WERI-Rb-1 (cell line): ENCODE results near the gene PTPRN2.
"Not testable (repeated sequence)": the region's sequence is repeated elsewhere in the genome, so short reads cannot be mapped to it uniquely, and the experiment has no call there.

Source experiments
- DNase-seq: peaks from one replicate; pipeline ENCODE4 v3.0.0-alpha.2; 2020
- H3K27ac ChIP-seq: fragments of 250-450 bp; sonication (Bioruptor Pico); 2 replicates; pipeline ENCODE4 v1.5.1; 2020; ENCODE audit warnings: mild to moderate bottlenecking, moderate library complexity
- H3K27me3 ChIP-seq: fragments of 250-450 bp; sonication (Bioruptor Pico); 2 replicates; pipeline ENCODE4 v1.5.1; 2021; ENCODE audit warnings: mild to moderate bottlenecking, low read depth, moderate library complexity; ENCODE audit not compliant: insufficient read depth, severe bottlenecking
- H3K36me3 ChIP-seq: fragments of 250-450 bp; sonication (Bioruptor Pico); 2 replicates; pipeline ENCODE4 v1.5.1; 2020; ENCODE audit warnings: mild to moderate bottlenecking, moderate library complexity
- H3K4me3 ChIP-seq: 2 replicates; pipeline ENCODE4 v1.5.1; 2011; ENCODE audit warnings: low read depth, mild to moderate bottlenecking, control low read depth, low read length
- H3K9me3 ChIP-seq: fragments of 250-450 bp; sonication (Bioruptor Pico); 2 replicates; pipeline ENCODE4 v1.5.1; 2021; ENCODE audit warnings: mild to moderate bottlenecking, moderate library complexity; ENCODE audit not compliant: severe bottlenecking
- TF ChIP-seq, protein P1 (sequence below): IDR thresholded peaks from 2 replicates; pipeline ENCODE4 v1.5.1; 2011; ENCODE audit warnings: low read depth, mild to moderate bottlenecking, control low read depth, inconsistent platforms, low read length

Gene PTPRN2

DNA sequence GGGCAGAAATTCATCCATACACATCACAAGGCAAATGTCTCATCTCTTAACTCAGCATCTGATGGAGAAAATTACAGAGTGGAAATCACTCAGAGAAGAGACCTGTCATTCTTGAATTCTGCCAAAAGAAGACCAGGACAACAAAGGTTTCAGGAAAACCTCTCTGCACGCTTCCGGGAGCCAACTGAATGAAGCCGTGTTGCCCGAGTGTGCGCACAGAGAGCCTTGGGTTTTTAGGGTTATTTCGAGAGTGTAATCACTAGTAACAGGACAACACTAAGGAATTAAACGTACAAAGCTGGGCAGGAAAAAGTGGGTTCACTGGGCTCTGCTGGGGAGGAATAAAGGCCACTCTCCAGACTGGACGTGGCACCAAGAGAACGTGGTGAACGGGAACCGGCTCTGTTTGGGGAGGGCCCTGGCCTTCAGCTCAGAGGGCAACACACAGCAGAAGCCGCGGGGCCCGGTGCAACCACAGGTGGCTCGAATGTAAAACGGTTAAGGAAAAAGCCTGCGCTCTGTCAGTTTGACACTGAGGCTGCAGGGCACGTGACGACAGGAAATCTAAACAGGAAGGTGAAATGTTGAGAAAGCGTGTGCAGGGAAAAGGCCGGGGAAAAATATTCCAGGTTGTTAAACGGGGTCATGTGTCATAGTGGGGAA is 919.3 kb downstream of the PTPRN2 start:
- Histone ChIP-seq H3K36me3 (no peaks in the 10 kb centered on the region), H3K27me3 (no peaks in the 10 kb centered on the region)
- no peak for DNase-seq

DNA sequence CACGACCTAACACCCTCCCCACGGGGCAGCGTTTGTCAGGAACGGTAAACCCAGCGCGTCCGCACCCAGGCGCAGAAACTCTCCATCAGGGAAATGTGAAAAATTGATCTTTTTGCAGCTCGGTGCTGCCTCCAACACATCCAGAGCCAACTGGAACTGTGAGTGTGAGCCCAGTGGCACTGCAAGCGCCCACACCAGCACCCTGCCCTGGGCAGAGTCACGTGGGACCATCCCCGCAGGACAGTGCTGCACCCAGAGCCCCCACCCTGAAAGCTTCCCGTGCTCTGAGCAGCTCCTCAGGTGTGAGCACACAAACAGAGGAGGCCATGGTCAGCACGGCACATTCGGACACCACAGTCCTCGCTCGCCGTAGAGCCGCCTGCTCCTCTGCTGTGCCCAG is 919.9 kb downstream of the PTPRN2 start:
- DNase-seq: no peak
- H3K4me3 ChIP-seq: no peak overlapping the region
- no peaks in the 10 kb centered on the region for H3K27me3 ChIP-seq
- no peaks in the 10 kb centered on the region for H3K36me3 ChIP-seq
- TF ChIP-seq, protein P1, sequence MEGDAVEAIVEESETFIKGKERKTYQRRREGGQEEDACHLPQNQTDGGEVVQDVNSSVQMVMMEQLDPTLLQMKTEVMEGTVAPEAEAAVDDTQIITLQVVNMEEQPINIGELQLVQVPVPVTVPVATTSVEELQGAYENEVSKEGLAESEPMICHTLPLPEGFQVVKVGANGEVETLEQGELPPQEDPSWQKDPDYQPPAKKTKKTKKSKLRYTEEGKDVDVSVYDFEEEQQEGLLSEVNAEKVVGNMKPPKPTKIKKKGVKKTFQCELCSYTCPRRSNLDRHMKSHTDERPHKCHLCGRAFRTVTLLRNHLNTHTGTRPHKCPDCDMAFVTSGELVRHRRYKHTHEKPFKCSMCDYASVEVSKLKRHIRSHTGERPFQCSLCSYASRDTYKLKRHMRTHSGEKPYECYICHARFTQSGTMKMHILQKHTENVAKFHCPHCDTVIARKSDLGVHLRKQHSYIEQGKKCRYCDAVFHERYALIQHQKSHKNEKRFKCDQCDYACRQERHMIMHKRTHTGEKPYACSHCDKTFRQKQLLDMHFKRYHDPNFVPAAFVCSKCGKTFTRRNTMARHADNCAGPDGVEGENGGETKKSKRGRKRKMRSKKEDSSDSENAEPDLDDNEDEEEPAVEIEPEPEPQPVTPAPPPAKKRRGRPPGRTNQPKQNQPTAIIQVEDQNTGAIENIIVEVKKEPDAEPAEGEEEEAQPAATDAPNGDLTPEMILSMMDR: no peak
- no peak overlapping the region for H3K27ac ChIP-seq
- no peaks in the 10 kb centered on the region for H3K9me3 ChIP-seq

More for the DNA sequence above, 919.3 kb downstream of the PTPRN2 start:
- H3K4me3 ChIP-seq: no peak overlapping the region
- H3K9me3 ChIP-seq: no peaks in the 10 kb centered on the region
- TF ChIP-seq, protein P1: no peak
- H3K27ac ChIP-seq: no peak overlapping the region

DNA sequence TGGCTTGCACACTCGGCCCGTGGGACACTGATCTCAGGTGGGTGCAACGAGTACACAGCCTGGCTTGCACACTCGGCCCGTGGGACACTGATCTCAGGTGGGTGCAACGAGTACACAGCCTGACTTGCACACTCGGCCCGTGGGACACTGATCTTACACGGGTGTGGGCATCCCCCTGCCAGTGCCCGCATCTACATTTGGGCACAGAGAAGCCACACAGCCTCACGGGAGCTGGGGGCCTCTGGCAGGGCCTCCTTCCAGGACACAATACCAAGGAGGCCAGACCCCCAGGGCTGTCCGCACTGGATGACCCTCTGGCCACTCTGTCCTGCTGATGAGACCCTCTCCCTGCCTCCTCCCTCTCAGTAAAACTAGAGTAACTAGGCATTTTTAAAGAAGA is 920.4 kb downstream of the PTPRN2 start:
- TF ChIP-seq, protein P1: no peak
- Histone ChIP-seq H3K36me3 (no peaks in the 10 kb centered on the region), H3K9me3 (no peaks in the 10 kb centered on the region), H3K27ac (no peak overlapping the region), H3K4me3 (no peak overlapping the region), H3K27me3 (no peaks in the 10 kb centered on the region)
- DNase-seq: no peak

DNA sequence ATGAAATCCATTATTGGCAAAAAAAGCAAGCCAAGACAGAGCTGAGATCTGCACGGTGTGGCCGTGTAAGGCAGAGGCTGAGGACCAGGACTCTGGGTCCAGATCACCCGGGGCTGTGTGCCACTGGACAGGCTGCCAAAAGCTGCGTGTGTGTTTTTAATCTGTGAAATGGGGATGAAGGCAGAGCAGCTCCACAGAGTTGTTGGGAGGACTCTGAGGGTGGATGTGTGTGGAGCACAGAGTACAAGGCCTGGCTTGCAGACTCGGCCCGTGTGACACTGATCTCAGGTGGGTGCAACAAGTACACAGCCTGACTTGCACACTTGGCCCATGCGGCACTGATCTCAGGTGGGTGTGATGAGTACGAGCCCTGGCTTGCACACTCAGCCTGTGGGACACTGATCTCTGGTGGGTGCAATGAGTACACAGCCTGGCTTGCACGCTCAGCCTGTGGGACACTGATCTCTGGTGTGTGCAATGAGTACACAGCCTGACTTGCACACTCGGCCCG is 921.0 kb downstream of the PTPRN2 start:
- Histone ChIP-seq H3K4me3 (no peak overlapping the region), H3K27me3 (no peaks in the 10 kb centered on the region), H3K36me3 (no peaks in the 10 kb centered on the region), H3K9me3 (no peaks in the 10 kb centered on the region), H3K27ac (no peak overlapping the region)
- TF ChIP-seq, protein P1: no peak
- no peak for DNase-seq

DNA sequence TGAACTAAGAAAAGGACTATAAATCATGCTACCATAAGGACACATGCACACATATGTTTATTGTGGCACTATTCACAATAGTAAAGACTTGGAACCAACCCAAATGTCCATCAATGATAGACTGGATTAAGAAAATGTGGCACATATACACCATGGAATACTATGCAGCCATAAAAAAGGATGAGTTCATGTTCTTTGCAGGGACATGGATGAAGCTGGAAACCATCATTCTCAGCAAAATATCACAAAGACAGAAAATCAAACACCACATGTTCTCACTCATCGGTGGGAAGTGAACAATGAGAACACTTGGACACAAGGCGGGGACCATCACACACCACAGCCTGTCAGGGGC is 922.0 kb downstream of the PTPRN2 start:
- not testable (repeated sequence) for H3K27ac ChIP-seq, DNase-seq, H3K4me3 ChIP-seq, H3K27me3 ChIP-seq, H3K36me3 ChIP-seq, H3K9me3 ChIP-seq

DNA sequence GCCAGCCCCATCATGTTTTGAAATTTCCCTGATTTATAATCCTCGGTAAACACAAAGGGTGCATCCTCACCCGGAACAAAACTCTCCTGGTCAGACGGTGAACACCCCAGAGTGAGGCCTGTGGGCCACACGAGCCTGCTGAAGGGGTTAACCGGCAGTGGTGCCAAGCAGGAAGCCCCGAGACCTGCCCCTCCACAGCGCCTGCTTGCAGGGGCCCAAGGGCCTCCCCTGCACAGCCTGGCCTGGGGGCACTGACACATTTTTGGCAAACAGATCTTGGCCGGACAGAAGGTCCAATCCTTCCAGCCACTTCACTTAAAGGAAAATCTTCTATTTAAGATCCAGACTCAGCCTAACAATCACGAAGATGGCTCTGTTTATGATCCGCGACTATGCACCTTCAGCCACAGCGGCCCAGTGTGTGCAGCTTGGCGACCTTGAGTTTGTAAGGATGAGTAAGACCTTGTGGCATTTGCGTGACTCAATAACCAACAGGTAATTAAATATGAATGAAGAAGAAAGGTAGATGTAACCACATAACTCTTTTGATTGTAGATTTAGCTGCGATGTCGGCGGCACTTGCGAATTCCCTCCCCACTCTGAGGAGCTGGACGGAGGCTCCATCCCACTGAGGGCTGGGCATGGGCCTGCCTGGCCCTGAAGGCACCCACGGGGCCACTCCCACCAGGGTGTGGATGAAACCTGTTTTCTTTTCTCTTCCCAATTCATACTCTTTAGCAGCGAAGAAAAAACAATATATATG is 922.6 kb downstream of the PTPRN2 start:
- Histone ChIP-seq H3K36me3 (no peaks in the 10 kb centered on the region), H3K9me3 (no peaks in the 10 kb centered on the region), H3K27ac (no peak overlapping the region), H3K27me3 (no peaks in the 10 kb centered on the region), H3K4me3 (no peak overlapping the region)
- TF ChIP-seq, protein P1: no peak
- peak; percentile 3 for DNase-seq
